GM12878 (cell line): ENCODE results near the gene BRSK2. TPM values are rescaled to one million over a fixed set of nuclear protein-coding genes. Genes with fewer than 3 reads are reported as not detected.

Experiments used
- ATAC-seq: fragments of 200-7000 bp; cut with Tn5 transposase; 3 replicates; pipeline ENCODE4 v1.9.1; 2020; ENCODE audit warnings: mild to moderate bottlenecking, moderate library complexity
- BruUV-seq: library from RNA; stranded (reverse); fragments of 400-500 nt; replicated peaks from 2 replicates; lab custom pipeline; 2021; lab: Mats Ljungman, UMichigan
- CTCF ChIA-PET: fragments of 300-600 bp; sonication (Branson Sonifier 250); formaldehyde crosslinking; extraction: SDS; loops from one replicate; lab custom pipeline; 2021; ENCODE audit warnings: inconsistent platforms; lab: Yijun Ruan, JAX
- POLR2A ChIA-PET: fragments of 350-600 bp; formaldehyde crosslinking; extraction: SDS; loops from one replicate; lab custom pipeline; 2021; ENCODE audit warnings: inconsistent platforms; lab: Charles Lee
- RAD21 ChIA-PET: fragments of 300-600 bp; sonication (Branson Sonifier 250); formaldehyde crosslinking; loops from one replicate; lab custom pipeline; 2023; ENCODE audit warnings: antibody characterized with exemption; ENCODE audit not compliant: unreplicated experiment; lab: Charles Lee
- SMC1A ChIA-PET: fragments of 300-600 bp; sonication (Branson Sonifier 250); formaldehyde crosslinking; loops from one replicate; lab custom pipeline; 2023; ENCODE audit not compliant: unreplicated experiment, uncharacterized antibody; lab: Charles Lee
- DNase-seq: peaks from one replicate; pipeline ENCODE4 v3.0.0-alpha.2; 2011; ENCODE audit warnings: low read depth, low spot score
- FAIRE-seq: peaks from 3 replicates; lab custom pipeline; 2011; peaks lifted over from hg19 to GRCh38; lab: Jason Lieb, UNC
- H2AFZ ChIP-seq: 2 replicates; pipeline ENCODE4 v1.6.0; 2011; ENCODE audit warnings: low read depth, low read length, control low read depth; ENCODE audit not compliant: control insufficient read depth
- H3K27ac ChIP-seq: 2 replicates; pipeline ENCODE4 v1.5.1; 2011; ENCODE audit warnings: control low read depth; ENCODE audit not compliant: control insufficient read depth, insufficient read depth
- H3K27me3 ChIP-seq, 2 experiments: replicated peaks in 1 of 2; 2 replicates each; pipeline versions ENCODE4 v1.6.0 to v1.6.1; 2011; ENCODE audit warnings: low read length in 1 of 2; ENCODE audit not compliant: control insufficient read depth in 2 of 2, insufficient read depth in 2 of 2
- H3K36me3 ChIP-seq, 2 experiments: 2 replicates each; pipeline ENCODE4 v1.5.1; 2011; ENCODE audit warnings: low read length in 1 of 2; ENCODE audit not compliant: control insufficient read depth in 2 of 2, insufficient read depth in 2 of 2
- H3K4me1 ChIP-seq: 2 replicates; pipeline ENCODE4 v1.6.1; 2011; ENCODE audit warnings: mild to moderate bottlenecking, low read length, moderate library complexity, mixed read lengths; ENCODE audit not compliant: control insufficient read depth, insufficient read depth
- H3K4me2 ChIP-seq: 2 replicates; pipeline ENCODE4 v1.6.0; 2011; ENCODE audit warnings: control low read depth; ENCODE audit not compliant: control insufficient read depth, insufficient read depth
- H3K4me3 ChIP-seq: fragments of 200-600 bp; sonication (generic); 2 replicates; pipeline ENCODE4 v1.5.1; 2016
- H3K79me2 ChIP-seq: 2 replicates; pipeline ENCODE4 v1.6.0; 2011; ENCODE audit warnings: low read length; ENCODE audit not compliant: control insufficient read depth, insufficient read depth
- H3K9ac ChIP-seq: 2 replicates; pipeline ENCODE4 v1.8.0; 2011; ENCODE audit warnings: low read length, control low read depth, mixed read lengths; ENCODE audit not compliant: control insufficient read depth, insufficient read depth
- H3K9me3 ChIP-seq: replicated peaks from 3 replicates; pipeline ENCODE4 v1.5.1; 2011; ENCODE audit warnings: mild to moderate bottlenecking, low read length; ENCODE audit not compliant: control insufficient read depth, insufficient read depth
- H4K20me1 ChIP-seq: 2 replicates; pipeline ENCODE4 v1.6.0; 2011; ENCODE audit not compliant: control insufficient read depth, insufficient read depth
- BACH1 ChIP-seq: fragments of 450-650 bp; IDR thresholded peaks from 2 replicates; pipeline ENCODE4 v1.6.1; 2017; ENCODE audit warnings: mild to moderate bottlenecking, borderline replicate concordance
- CEBPB ChIP-seq, 2 experiments: fragments of 150-350 bp in 1 of 2; IDR thresholded peaks; 2 replicates each; pipeline ENCODE4 v1.6.1; 2012 to 2014; ENCODE audit warnings: low read depth in 2 of 2, low read length in 2 of 2, borderline replicate concordance in 1 of 2, inconsistent platforms in 1 of 2
- ETV6 ChIP-seq, 2 experiments: fragments of 450-650 bp in 1 of 2; IDR thresholded peaks in 1 of 2; conservative IDR thresholded peaks in 1 of 2; 2 replicates each; pipeline ENCODE4 v1.6.1; 2014; ENCODE audit warnings: antibody characterized with exemption in 1 of 2, borderline replicate concordance in 1 of 2, low read depth in 1 of 2, mild to moderate bottlenecking in 1 of 2, moderate library complexity in 1 of 2
- KDM1A ChIP-seq: fragments of 200-600 bp; sonication (generic); IDR thresholded peaks from 2 replicates; pipeline ENCODE4 v1.6.1; 2016; ENCODE audit warnings: borderline replicate concordance
- MXI1 ChIP-seq: fragments of 150-350 bp; IDR thresholded peaks from 2 replicates; pipeline ENCODE4 v1.6.1; 2011; ENCODE audit warnings: low read depth, mild to moderate bottlenecking, inconsistent platforms, low read length, improper control_type of control experiment
- RAD21 ChIP-seq: IDR thresholded peaks from 2 replicates; pipeline ENCODE4 v1.6.1; 2011; ENCODE audit warnings: mild to moderate bottlenecking, low read depth, low read length, moderate library complexity; ENCODE audit not compliant: insufficient read depth
- TCF12 ChIP-seq: IDR thresholded peaks from 2 replicates; pipeline ENCODE4 v1.6.1; 2011; ENCODE audit warnings: low read depth, mild to moderate bottlenecking, low read length
- WGBS: methylation state at CpG from one replicate; pipeline ENCODE4 v1.1.6; 2016; ENCODE audit warnings: low lambda C conversion rate; ENCODE audit not compliant: insufficient replicate concordance, insufficient coverage; ENCODE audit errors: missing lambda C conversion rate; 5-methylcytosine and 5-hydroxymethylcytosine counted together
- in situ Hi-C: fragments of 300-500 bp; cut with MboI; formaldehyde crosslinking; loops from 9 replicates; pipeline ENCODE4 v1.14.3; 2018; ENCODE audit warnings: mixed read lengths
- intact Hi-C: fragments of 100-400 bp; cut with micrococcal nuclease; formaldehyde crosslinking; loops from one replicate; pipeline ENCODE4 v1.14.2; 2022; ENCODE audit not compliant: unreplicated experiment
- polyA plus RNA-seq, 11 experiments: library from polyadenylated mRNA; depleted of rRNA in 4 of 11; unstranded in 6 of 11; stranded (reverse) in 5 of 11; fragments of >200 nt; fragmentation: Nextera tagmentation in 4 of 11; fragmentation: Illumina TruSeq in 1 of 11; extraction: Ambion mirVana in 4 of 11; extraction: Trizol in 1 of 11; gene quantifications; 1 replicate in 1 of 11; 2 replicates in 10 of 11; pipeline versions ENCODE4 v1.2.1 to v1.2.3, GENCODE V29; 2011 to 2016; ENCODE audit warnings: inconsistent platforms in 2 of 11, missing spikeins in 2 of 11, low read depth in 1 of 11
- total RNA-seq, 4 experiments: library from RNA; depleted of rRNA in 3 of 4; stranded (reverse); fragments of >200 nt in 3 of 4; fragmentation: Illumina TruSeq in 1 of 4; extraction: Trizol in 1 of 4; gene quantifications; 2 replicates each; pipeline versions ENCODE4 v1.2.1 to v1.2.3, GENCODE V29; 2013 to 2021
- TF ChIP-seq, protein P1 (sequence below): fragments of 450-650 bp; IDR thresholded peaks from 2 replicates; pipeline ENCODE4 v1.6.1; 2017; ENCODE audit warnings: low read depth, mild to moderate bottlenecking, moderate library complexity

Gene BRSK2
- total and polyA plus RNA-seq, 10 of the 15 experiments (the other 5 are each of a cell fraction or from before 2014, with no cell fraction given): 0.13 TPM; not detected in 9

DNA sequence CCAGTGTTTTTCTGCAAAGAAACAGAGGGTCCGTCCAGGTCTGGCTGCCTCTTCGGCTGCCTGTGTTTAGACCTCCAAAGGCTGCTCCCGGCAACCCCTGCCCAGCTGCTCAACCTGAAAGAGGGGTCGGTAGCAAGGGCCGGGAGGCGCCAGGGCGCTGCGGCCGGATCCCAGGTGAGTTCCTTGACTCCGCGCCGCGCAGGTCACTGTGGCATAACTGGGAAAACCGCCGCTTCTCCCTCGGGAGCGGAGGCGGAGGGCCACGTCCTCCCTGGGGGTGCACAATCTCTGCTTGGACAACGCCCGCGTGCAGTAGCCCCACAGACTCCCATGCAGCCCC, 1.0 kb upstream of the BRSK2 start:
- CTCF ChIA-PET: no interaction called here
- Histone ChIP-seq H3K27ac (no peak overlapping the region), H2AFZ (no peak overlapping the region), H3K79me2 (no peaks in the 10 kb centered on the region), H3K27me3 (peaks cover 6 to 14% of the 10 kb centered on the region in 2 experiments)
- WGBS: 21% methylated on average over 21 of the region's 22 CpGs
- in situ Hi-C loops: no loop called here
- no peak for DNase-seq
- no TSS peak for BruUV-seq
- no peak for TF ChIP-seq TCF12
- TF ChIP-seq BACH1: no peak
- no peak for TF ChIP-seq ETV6 (conservative IDR thresholded peaks at IDR 0.05 in 1 of 2, IDR thresholded peaks at IDR 0.05 in 1 of 2; ENCODE audit: borderline replicate concordance in 1 of 2, low read depth in 1 of 2)
- TF ChIP-seq, protein P1, sequence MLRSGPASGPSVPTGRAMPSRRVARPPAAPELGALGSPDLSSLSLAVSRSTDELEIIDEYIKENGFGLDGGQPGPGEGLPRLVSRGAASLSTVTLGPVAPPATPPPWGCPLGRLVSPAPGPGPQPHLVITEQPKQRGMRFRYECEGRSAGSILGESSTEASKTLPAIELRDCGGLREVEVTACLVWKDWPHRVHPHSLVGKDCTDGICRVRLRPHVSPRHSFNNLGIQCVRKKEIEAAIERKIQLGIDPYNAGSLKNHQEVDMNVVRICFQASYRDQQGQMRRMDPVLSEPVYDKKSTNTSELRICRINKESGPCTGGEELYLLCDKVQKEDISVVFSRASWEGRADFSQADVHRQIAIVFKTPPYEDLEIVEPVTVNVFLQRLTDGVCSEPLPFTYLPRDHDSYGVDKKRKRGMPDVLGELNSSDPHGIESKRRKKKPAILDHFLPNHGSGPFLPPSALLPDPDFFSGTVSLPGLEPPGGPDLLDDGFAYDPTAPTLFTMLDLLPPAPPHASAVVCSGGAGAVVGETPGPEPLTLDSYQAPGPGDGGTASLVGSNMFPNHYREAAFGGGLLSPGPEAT: no peak
- no peak for TF ChIP-seq KDM1A
- TF ChIP-seq CEBPB (IDR thresholded peaks at IDR 0.05; ENCODE audit: borderline replicate concordance in 1 of 2, low read depth in 2 of 2, low read length in 2 of 2): no peak
- TF ChIP-seq RAD21: no peak
- TF ChIP-seq MXI1: no peak
- TF ChIP-seq, all 136 proteins: peak for 0
- ChIA-PET RAD21 (no interaction called here), SMC1A (no interaction called here), POLR2A (no interaction called here)
- H3K4me2 ChIP-seq: peak overlapping the region; percentile 94
- H3K9me3 ChIP-seq: no peaks in the 10 kb centered on the region
- H3K4me3 ChIP-seq: peak overlapping the region; percentile 16; the same call in 1 of the 2 replicates
- no peak overlapping the region for H3K9ac ChIP-seq
- no peak for FAIRE-seq
- H3K4me1 ChIP-seq: peaks cover 7% of the 10 kb centered on the region; the same call in 1 of the 2 replicates
- intact Hi-C loops: loop anchor here (10.0 kb wide), 1 partner anchor 84 kb away; the partner anchor contains the start of gene TOLLIP
- H3K36me3 ChIP-seq: no peaks in the 10 kb centered on the region
- no peaks in the 10 kb centered on the region for H4K20me1 ChIP-seq
- no peak for ATAC-seq
